GM10266 (cell line): ENCODE results near the gene KCNQ4.

ENCODE experiments used
- DNase-seq: peaks from one replicate; pipeline ENCODE4 v3.0.0; 2012; ENCODE audit errors: extremely low spot score
- CTCF ChIP-seq: IDR thresholded peaks from 2 replicates; pipeline ENCODE4 v1.5.1; 2012; ENCODE audit warnings: mild to moderate bottlenecking, low read depth; ENCODE audit not compliant: control insufficient read depth, insufficient read depth; ENCODE audit errors: missing control alignments

KCNQ4 gene

GRCh38 chr1:40763742-40764532 lies 19.6 kb upstream of the KCNQ4 start:
- DNase-seq, result peak; percentile 30
- no peak for TF ChIP-seq CTCF

- DNase-seq, result no peak
- no peak for TF ChIP-seq CTCF
These were observed 18.6 kb upstream of the KCNQ4 start for GRCh38 chr1:40764981-40765380.

GRCh38 chr1:40766017-40766416 lies 17.6 kb upstream of the KCNQ4 start:
- TF ChIP-seq CTCF, result no peak
- no peak for DNase-seq

- no peak for DNase-seq
- no peak for TF ChIP-seq CTCF
These were observed 17.0 kb upstream of the KCNQ4 start for GRCh38 chr1:40766560-40766959.

- no peak for DNase-seq
- TF ChIP-seq CTCF, result no peak
These were observed 15.2 kb upstream of the KCNQ4 start for GRCh38 chr1:40768146-40768990.

GRCh38 chr1:40769815-40770214 lies 13.8 kb upstream of the KCNQ4 start:
- DNase-seq, result no peak
- TF ChIP-seq CTCF, result no peak
